HPDE6-E6E7 (cell line): ENCODE data around the gene TMC5.

Experiments used
- DNase-seq: peaks from one replicate; pipeline ENCODE4 v3.0.0; 2011; ENCODE audit warnings: missing footprints; ENCODE audit errors: extremely low spot score

The TMC5 gene

GRCh38 chr16:19458722-19459379, 41.2 kb downstream of the TMC5 start:
- no peak for DNase-seq

DNA sequence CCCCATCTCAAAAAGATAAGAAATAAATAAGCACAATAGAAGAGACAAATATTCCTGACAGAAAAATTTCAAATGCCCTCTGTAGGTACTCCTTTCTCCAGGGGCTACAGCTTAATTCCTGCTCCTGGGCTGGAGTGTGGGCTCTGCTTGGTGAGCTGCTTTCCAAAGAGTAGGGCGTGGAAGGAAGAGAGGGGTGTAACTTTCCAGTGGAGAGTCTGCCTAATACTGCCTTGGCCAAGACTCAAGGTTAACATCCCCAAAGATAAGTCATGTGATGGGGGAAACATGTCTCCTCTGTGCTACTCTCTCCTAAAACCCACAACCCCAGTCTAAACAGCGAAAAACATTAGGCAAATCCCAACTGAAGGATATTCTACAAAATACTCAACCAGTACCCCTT, 42.7 kb downstream of the TMC5 start:
- DNase-seq, result no peak

- DNase-seq, result no peak
Measured at GRCh38 chr16:19463468-19464315, 46.0 kb downstream of the TMC5 start.

DNA sequence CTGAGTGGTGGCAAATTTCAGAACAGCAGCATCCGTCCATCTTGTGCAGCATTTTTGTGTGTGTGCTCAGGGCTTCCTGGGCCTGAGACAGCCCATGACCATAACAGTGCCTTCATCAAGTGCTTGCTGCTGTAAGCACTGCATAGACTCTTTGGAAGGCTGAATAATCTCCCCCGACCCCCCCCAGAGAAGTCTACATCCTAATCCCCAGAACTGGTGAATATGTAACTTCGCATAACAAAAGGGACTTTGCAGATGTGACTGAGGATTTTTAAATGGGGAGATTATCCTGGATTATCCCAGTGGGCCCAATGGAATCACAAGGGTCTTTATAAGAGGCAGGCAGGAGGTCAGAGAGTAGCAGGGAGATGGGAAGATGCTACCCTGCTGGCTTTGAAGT, 50.6 kb downstream of the TMC5 start:
- DNase-seq, result no peak

GRCh38 chr16:19472482-19472881, 54.8 kb downstream of the TMC5 start:
- DNase-seq, result no peak

DNA sequence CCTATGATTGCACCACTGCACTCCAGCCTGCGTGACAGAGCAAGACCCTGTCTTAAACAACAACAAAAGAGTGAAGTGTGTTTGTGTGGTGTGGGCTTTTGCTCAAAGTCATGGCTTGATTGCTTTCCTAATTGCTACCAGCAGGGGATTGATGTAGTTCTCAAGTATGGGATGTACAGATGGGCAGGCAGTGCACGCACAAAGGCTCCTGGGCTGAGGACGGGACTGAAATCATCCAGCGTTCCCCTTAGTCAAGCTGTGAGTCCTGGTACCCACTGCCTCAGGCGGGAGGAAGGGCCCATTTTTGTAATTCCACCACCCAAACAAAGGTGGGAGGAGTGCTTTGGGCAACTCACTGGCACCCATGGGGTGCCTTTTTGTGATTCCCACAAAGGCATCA, 56.9 kb downstream of the TMC5 start:
- no peak for DNase-seq

GRCh38 chr16:19478505-19478904, 60.8 kb downstream of the TMC5 start:
- DNase-seq, result no peak

GRCh38 chr16:19479302-19479721, 61.6 kb downstream of the TMC5 start:
- no peak for DNase-seq

- DNase-seq, result no peak
Measured at GRCh38 chr16:19481296-19481695, 63.6 kb downstream of the TMC5 start.

- no peak for DNase-seq
Measured at GRCh38 chr16:19481769-19482168, 64.1 kb downstream of the TMC5 start.

DNA sequence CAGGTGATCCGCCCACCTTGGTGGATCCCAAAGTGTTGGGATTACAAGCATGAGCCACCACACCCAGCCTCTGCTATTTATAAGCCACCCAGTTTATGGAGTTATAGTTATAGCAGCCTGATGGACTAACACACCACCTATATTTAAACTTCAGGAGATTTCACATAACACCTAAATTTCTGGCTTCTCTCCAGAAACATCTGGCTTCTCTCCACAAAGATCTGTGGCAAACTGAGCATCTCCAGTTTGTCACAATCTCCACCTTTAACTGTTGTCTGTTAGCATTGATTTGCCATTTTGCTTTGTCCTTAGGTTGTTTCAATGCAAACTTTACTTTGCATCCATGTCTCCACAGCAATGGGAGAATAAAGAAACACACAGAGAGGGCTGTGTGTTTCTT, 64.6 kb downstream of the TMC5 start:
- no peak for DNase-seq

GRCh38 chr16:19484096-19484495, 66.4 kb downstream of the TMC5 start:
- DNase-seq, result no peak

- DNase-seq, result no peak
Measured at GRCh38 chr16:19485611-19486010, 67.9 kb downstream of the TMC5 start.

DNA sequence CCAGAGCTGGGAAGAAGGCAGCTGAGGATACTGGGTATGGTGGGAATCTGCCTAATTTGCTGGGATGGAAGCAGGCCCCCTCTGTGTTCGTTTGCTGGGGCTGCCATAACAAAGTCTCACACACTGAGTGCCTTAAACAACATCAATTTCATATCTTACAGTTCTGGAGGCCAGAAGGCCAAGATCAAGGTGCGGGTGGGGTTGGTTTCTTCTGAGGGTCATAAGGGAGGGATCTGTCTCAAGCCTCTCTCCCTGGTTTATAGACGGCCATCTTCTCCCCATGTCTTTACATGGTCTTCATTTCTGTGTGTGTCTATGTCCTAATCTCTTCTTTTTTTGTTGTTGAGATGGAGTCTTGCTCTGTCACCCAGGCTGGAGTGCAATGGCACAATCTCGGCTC, 68.4 kb downstream of the TMC5 start:
- no peak for DNase-seq

- no peak for DNase-seq
Measured at GRCh38 chr16:19486750-19487325, 69.2 kb downstream of the TMC5 start.

- no peak for DNase-seq
Measured at GRCh38 chr16:19488213-19488640, 70.5 kb downstream of the TMC5 start.

DNA sequence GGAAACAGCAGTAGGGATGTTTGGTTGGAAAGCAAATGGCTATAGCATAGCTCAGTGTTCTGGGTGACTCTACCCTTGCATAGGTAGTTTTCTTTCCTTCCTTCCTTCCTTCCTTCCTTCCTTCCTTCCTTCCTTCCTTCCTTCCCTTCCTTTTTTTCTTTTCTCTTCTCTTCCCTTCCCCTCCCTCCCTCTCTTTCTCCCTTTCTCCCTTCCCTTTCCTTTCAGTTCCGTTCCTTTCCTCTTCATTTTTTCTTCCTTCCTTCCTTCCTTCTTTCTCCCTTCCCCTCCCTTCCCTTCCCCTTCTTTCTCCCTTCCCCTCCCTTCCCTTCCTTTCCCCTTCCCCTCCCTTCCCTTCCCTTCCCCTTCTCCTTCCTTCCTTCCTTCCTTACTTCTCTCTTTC, 72.9 kb downstream of the TMC5 start:
- no peak for DNase-seq

GRCh38 chr16:19497176-19497575, 79.5 kb downstream of the TMC5 start:
- no peak for DNase-seq

DNA sequence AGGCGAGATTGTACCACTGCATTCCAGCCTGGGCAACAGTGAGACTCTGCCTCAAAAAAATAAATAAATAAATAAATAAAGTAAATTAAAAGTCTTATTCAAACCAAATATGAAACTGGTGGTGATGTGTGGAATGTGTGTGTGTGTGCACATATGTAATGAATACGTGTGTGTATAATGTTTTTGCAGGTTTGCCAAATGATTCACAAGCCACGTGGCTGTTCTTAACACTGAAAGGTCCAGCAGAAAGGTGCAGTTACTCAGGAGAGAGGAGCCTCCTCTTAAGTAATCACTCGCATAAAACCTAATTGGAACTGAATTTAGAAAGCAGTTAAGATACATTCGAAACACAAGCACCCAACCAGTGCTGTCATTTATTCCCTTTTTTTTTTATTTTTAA, 81.3 kb downstream of the TMC5 start:
- no peak for DNase-seq

DNA sequence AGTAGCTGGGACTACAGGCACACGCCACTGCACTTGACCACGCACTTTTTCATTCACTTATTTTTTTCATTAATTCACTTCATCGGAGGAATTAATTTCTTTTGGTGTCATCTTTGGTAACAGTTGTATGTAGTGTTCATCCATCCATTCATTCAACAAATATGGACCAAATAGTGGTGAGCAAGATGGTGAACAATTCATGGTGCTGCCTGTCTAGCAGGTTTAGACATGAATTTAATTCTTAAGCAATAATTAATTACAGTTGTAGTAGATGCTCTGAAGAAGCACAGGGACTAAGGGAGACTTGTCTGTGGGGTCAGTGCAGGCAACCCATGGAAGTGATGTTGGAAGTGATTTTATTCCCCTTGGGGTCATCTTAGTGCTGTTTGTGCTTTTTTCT, 81.8 kb downstream of the TMC5 start:
- DNase-seq, result no peak

DNA sequence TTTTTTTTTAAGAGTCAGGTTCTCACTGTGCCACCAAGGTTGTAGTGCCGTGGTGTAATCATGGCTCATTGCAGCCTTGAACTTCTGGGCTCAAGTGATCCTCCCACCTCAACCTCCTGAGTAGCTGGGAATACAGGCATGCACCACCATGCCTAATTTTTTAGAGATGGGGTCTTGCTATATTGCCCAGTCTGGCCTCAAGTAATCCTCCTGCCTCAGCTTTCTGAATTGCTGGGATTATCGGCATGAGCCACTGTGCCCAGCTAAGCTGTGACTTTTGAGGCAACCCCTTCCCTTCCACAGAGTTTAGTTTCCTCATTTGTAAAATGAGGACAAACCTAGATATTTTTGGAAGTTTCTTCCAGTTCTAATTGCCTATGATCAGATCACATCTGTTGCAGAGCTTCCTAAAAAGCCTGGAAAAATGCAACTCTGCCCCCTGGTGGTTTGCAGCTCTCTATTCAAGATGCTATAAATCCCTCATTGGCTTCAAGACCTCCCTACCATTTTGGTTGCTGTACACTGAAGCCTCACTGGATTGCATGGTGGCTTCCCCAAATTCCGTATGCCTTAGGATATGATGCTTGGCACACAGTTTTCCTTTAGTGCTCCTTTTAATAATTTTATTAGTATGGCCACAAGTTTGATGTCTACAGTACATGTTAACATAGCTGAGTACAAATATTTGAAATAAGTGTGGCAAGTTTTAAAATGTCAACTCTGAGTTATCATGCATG, 84.9 kb downstream of the TMC5 start:
- peak; percentile 29 for DNase-seq

GRCh38 chr16:19503461-19504075, 85.9 kb downstream of the TMC5 start:
- no peak for DNase-seq
